GM12878 (cell line): ENCODE measurements around the gene UGT2A3. TPM values are rescaled to one million over a fixed set of nuclear protein-coding genes. Genes with fewer than 3 reads are reported as not detected.

Experiments
- ATAC-seq: fragments of 200-7000 bp; cut with Tn5 transposase; 3 replicates; pipeline ENCODE4 v1.9.1; 2020; ENCODE audit warnings: mild to moderate bottlenecking, moderate library complexity
- BruUV-seq: library from RNA; stranded (reverse); fragments of 400-500 nt; replicated peaks from 2 replicates; lab custom pipeline; 2021; lab: Mats Ljungman, UMichigan
- CTCF ChIA-PET: fragments of 300-600 bp; sonication (Branson Sonifier 250); formaldehyde crosslinking; extraction: SDS; loops from one replicate; lab custom pipeline; 2021; ENCODE audit warnings: inconsistent platforms; lab: Yijun Ruan, JAX
- POLR2A ChIA-PET: fragments of 350-600 bp; formaldehyde crosslinking; extraction: SDS; loops from one replicate; lab custom pipeline; 2021; ENCODE audit warnings: inconsistent platforms; lab: Charles Lee
- RAD21 ChIA-PET: fragments of 300-600 bp; sonication (Branson Sonifier 250); formaldehyde crosslinking; loops from one replicate; lab custom pipeline; 2023; ENCODE audit warnings: antibody characterized with exemption; ENCODE audit not compliant: unreplicated experiment; lab: Charles Lee
- SMC1A ChIA-PET: fragments of 300-600 bp; sonication (Branson Sonifier 250); formaldehyde crosslinking; loops from one replicate; lab custom pipeline; 2023; ENCODE audit not compliant: unreplicated experiment, uncharacterized antibody; lab: Charles Lee
- DNase-seq: peaks from one replicate; pipeline ENCODE4 v3.0.0-alpha.2; 2011; ENCODE audit warnings: low read depth, low spot score
- FAIRE-seq: peaks from 3 replicates; lab custom pipeline; 2011; peaks lifted over from hg19 to GRCh38; lab: Jason Lieb, UNC
- H2AFZ ChIP-seq: 2 replicates; pipeline ENCODE4 v1.6.0; 2011; ENCODE audit warnings: low read depth, low read length, control low read depth; ENCODE audit not compliant: control insufficient read depth
- H3K27ac ChIP-seq: 2 replicates; pipeline ENCODE4 v1.5.1; 2011; ENCODE audit warnings: control low read depth; ENCODE audit not compliant: control insufficient read depth, insufficient read depth
- H3K27me3 ChIP-seq, 2 experiments: replicated peaks in 1 of 2; 2 replicates each; pipeline versions ENCODE4 v1.6.0 to v1.6.1; 2011; ENCODE audit warnings: low read length in 1 of 2; ENCODE audit not compliant: control insufficient read depth in 2 of 2, insufficient read depth in 2 of 2
- H3K36me3 ChIP-seq, 2 experiments: 2 replicates each; pipeline ENCODE4 v1.5.1; 2011; ENCODE audit warnings: low read length in 1 of 2; ENCODE audit not compliant: control insufficient read depth in 2 of 2, insufficient read depth in 2 of 2
- H3K4me1 ChIP-seq: 2 replicates; pipeline ENCODE4 v1.6.1; 2011; ENCODE audit warnings: mild to moderate bottlenecking, low read length, moderate library complexity, mixed read lengths; ENCODE audit not compliant: control insufficient read depth, insufficient read depth
- H3K4me2 ChIP-seq: 2 replicates; pipeline ENCODE4 v1.6.0; 2011; ENCODE audit warnings: control low read depth; ENCODE audit not compliant: control insufficient read depth, insufficient read depth
- H3K4me3 ChIP-seq: fragments of 200-600 bp; sonication (generic); 2 replicates; pipeline ENCODE4 v1.5.1; 2016
- H3K79me2 ChIP-seq: 2 replicates; pipeline ENCODE4 v1.6.0; 2011; ENCODE audit warnings: low read length; ENCODE audit not compliant: control insufficient read depth, insufficient read depth
- H3K9ac ChIP-seq: 2 replicates; pipeline ENCODE4 v1.8.0; 2011; ENCODE audit warnings: low read length, control low read depth, mixed read lengths; ENCODE audit not compliant: control insufficient read depth, insufficient read depth
- H3K9me3 ChIP-seq: replicated peaks from 3 replicates; pipeline ENCODE4 v1.5.1; 2011; ENCODE audit warnings: mild to moderate bottlenecking, low read length; ENCODE audit not compliant: control insufficient read depth, insufficient read depth
- H4K20me1 ChIP-seq: 2 replicates; pipeline ENCODE4 v1.6.0; 2011; ENCODE audit not compliant: control insufficient read depth, insufficient read depth
- CHD2 ChIP-seq: IDR thresholded peaks from 2 replicates; pipeline ENCODE4 v1.6.1; 2011; ENCODE audit warnings: low read depth, low read length, improper control_type of control experiment, borderline replicate concordance
- CHD4 ChIP-seq: fragments of 200-600 bp; sonication (generic); IDR thresholded peaks from 2 replicates; pipeline ENCODE4 v1.6.1; 2016; ENCODE audit warnings: mild to moderate bottlenecking
- HDGF ChIP-seq: fragments of 450-650 bp; IDR thresholded peaks from 2 replicates; pipeline ENCODE4 v1.6.1; 2016; ENCODE audit warnings: antibody characterized with exemption
- NFYA ChIP-seq: IDR thresholded peaks from 2 replicates; pipeline ENCODE4 v1.6.1; 2011; ENCODE audit warnings: low read depth, mild to moderate bottlenecking, low read length, improper control_type of control experiment, borderline replicate concordance
- NR2F1 ChIP-seq: fragments of 450-650 bp; conservative IDR thresholded peaks from 2 replicates; pipeline ENCODE4 v1.6.1; 2017; ENCODE audit warnings: mild to moderate bottlenecking
- PML ChIP-seq: IDR thresholded peaks from 2 replicates; pipeline ENCODE4 v1.6.1; 2012; ENCODE audit warnings: low read length, inconsistent platforms
- POLR2A ChIP-seq: IDR thresholded peaks from 2 replicates; pipeline ENCODE4 v1.6.1; 2011; ENCODE audit warnings: low read depth, mild to moderate bottlenecking, low read length
- POLR2AphosphoS2 ChIP-seq: IDR thresholded peaks from 2 replicates; pipeline ENCODE4 v1.6.1; 2011; ENCODE audit warnings: low read depth, mild to moderate bottlenecking, low read length, improper control_type of control experiment, moderate library complexity
- RB1 ChIP-seq: fragments of 450-650 bp; formaldehyde crosslinking; IDR thresholded peaks from 2 replicates; pipeline ENCODE4 v1.6.1; 2017; ENCODE audit warnings: mild to moderate bottlenecking, borderline replicate concordance
- SIN3A ChIP-seq: IDR thresholded peaks from 2 replicates; pipeline ENCODE4 v1.6.1; 2012; ENCODE audit warnings: low read depth, low read length, improper control_type of control experiment
- SMAD1 ChIP-seq: fragments of 450-650 bp; IDR thresholded peaks from 2 replicates; pipeline ENCODE4 v1.6.1; 2018; ENCODE audit warnings: mild to moderate bottlenecking, low read depth; ENCODE audit not compliant: partially characterized antibody
- SREBF1 ChIP-seq: IDR thresholded peaks from 2 replicates; pipeline ENCODE4 v1.6.1; 2012; ENCODE audit warnings: mild to moderate bottlenecking, low read length
- ZNF622 ChIP-seq: fragments of 450-650 bp; IDR thresholded peaks from 2 replicates; pipeline ENCODE4 v1.6.1; 2017; ENCODE audit warnings: mild to moderate bottlenecking, inconsistent platforms
- WGBS: methylation state at CpG from one replicate; pipeline ENCODE4 v1.1.6; 2016; ENCODE audit warnings: low lambda C conversion rate; ENCODE audit not compliant: insufficient replicate concordance, insufficient coverage; ENCODE audit errors: missing lambda C conversion rate; 5-methylcytosine and 5-hydroxymethylcytosine counted together
- in situ Hi-C: fragments of 300-500 bp; cut with MboI; formaldehyde crosslinking; loops from 9 replicates; pipeline ENCODE4 v1.14.3; 2018; ENCODE audit warnings: mixed read lengths
- intact Hi-C: fragments of 100-400 bp; cut with micrococcal nuclease; formaldehyde crosslinking; loops from one replicate; pipeline ENCODE4 v1.14.2; 2022; ENCODE audit not compliant: unreplicated experiment
- polyA plus RNA-seq, 11 experiments: library from polyadenylated mRNA; depleted of rRNA in 4 of 11; unstranded in 6 of 11; stranded (reverse) in 5 of 11; fragments of >200 nt; fragmentation: Nextera tagmentation in 4 of 11; fragmentation: Illumina TruSeq in 1 of 11; extraction: Ambion mirVana in 4 of 11; extraction: Trizol in 1 of 11; gene quantifications; 1 replicate in 1 of 11; 2 replicates in 10 of 11; pipeline versions ENCODE4 v1.2.1 to v1.2.3, GENCODE V29; 2011 to 2016; ENCODE audit warnings: inconsistent platforms in 2 of 11, missing spikeins in 2 of 11, low read depth in 1 of 11
- total RNA-seq, 4 experiments: library from RNA; depleted of rRNA in 3 of 4; stranded (reverse); fragments of >200 nt in 3 of 4; fragmentation: Illumina TruSeq in 1 of 4; extraction: Trizol in 1 of 4; gene quantifications; 2 replicates each; pipeline versions ENCODE4 v1.2.1 to v1.2.3, GENCODE V29; 2013 to 2021
- TF ChIP-seq, protein P1 (sequence below): IDR thresholded peaks from 2 replicates; pipeline ENCODE4 v1.6.1; 2012; ENCODE audit warnings: improper control_type of control experiment, low read depth, low read length; ENCODE audit not compliant: insufficient replicate concordance
- TF ChIP-seq, protein P2 (sequence below): fragments of 450-650 bp; IDR thresholded peaks from 2 replicates; pipeline ENCODE4 v1.6.1; 2017; ENCODE audit warnings: mild to moderate bottlenecking, low read depth, inconsistent platforms; ENCODE audit not compliant: poor library complexity, severe bottlenecking
- TF ChIP-seq, protein P3 (sequence below): fragments of 450-650 bp; IDR thresholded peaks from 2 replicates; pipeline ENCODE4 v1.6.1; 2016; ENCODE audit warnings: mild to moderate bottlenecking

The UGT2A3 gene
- total and polyA plus RNA-seq, 10 of the 15 experiments (the other 5 are each of a cell fraction or from before 2014, with no cell fraction given) = 0.04 to 0.18 (median 0.09) TPM; not detected in 2

DNA sequence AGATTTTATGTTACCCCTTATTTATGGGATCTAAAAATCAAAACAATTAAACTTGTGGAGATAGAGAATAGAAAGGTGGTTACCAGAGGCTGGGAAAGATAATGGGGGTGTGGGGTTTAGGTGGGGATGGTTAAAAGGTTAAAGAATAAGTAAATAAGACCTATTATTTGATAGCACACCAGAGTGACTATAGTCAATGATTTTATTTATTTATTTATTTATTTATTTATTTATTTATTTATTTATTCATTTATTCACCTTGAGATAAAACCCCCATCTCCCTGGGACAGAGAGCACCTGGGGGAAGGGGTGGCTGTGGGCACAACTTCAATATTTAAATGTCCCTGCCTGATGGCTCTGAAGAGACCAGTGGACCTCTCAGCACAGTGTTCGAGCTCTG lies 66.1 kb downstream of the UGT2A3 start (continued):
- TF ChIP-seq, protein P1, sequence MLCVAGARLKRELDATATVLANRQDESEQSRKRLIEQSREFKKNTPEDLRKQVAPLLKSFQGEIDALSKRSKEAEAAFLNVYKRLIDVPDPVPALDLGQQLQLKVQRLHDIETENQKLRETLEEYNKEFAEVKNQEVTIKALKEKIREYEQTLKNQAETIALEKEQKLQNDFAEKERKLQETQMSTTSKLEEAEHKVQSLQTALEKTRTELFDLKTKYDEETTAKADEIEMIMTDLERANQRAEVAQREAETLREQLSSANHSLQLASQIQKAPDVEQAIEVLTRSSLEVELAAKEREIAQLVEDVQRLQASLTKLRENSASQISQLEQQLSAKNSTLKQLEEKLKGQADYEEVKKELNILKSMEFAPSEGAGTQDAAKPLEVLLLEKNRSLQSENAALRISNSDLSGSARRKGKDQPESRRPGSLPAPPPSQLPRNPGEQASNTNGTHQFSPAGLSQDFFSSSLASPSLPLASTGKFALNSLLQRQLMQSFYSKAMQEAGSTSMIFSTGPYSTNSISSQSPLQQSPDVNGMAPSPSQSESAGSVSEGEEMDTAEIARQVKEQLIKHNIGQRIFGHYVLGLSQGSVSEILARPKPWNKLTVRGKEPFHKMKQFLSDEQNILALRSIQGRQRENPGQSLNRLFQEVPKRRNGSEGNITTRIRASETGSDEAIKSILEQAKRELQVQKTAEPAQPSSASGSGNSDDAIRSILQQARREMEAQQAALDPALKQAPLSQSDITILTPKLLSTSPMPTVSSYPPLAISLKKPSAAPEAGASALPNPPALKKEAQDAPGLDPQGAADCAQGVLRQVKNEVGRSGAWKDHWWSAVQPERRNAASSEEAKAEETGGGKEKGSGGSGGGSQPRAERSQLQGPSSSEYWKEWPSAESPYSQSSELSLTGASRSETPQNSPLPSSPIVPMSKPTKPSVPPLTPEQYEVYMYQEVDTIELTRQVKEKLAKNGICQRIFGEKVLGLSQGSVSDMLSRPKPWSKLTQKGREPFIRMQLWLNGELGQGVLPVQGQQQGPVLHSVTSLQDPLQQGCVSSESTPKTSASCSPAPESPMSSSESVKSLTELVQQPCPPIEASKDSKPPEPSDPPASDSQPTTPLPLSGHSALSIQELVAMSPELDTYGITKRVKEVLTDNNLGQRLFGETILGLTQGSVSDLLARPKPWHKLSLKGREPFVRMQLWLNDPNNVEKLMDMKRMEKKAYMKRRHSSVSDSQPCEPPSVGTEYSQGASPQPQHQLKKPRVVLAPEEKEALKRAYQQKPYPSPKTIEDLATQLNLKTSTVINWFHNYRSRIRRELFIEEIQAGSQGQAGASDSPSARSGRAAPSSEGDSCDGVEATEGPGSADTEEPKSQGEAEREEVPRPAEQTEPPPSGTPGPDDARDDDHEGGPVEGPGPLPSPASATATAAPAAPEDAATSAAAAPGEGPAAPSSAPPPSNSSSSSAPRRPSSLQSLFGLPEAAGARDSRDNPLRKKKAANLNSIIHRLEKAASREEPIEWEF = no peak
- TF ChIP-seq CHD4 = no peak
- TF ChIP-seq RB1 = no peak

DNA sequence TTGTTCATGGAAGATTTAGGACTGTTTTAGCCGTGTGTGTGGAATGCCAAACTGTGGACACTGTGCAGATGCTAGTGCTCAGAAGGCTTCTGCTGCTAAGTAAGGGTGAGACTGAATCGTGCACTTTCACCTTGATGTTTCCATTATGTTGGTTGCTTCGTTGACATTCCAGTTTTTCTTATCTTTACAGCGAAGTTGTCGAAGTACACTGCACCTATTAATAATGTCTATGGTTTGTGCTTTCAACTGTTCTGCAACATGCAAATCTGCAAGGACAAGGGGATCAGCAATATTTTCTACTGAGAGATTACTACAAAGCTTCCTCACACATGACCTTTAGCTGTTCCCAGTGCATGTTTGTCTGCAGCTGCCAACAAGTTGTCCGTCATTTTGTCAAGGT lies 67.7 kb downstream of the UGT2A3 start:
- H4K20me1 ChIP-seq = no peaks in the 10 kb centered on the region
- H3K27ac ChIP-seq = no peak overlapping the region
- SMC1A ChIA-PET = interaction anchor here (0.9 to 1.9 kb wide), 3 partner anchors 10 to 141 kb away, joined by 3 to 9 read pairs (median 3); no protein-coding TSS in a partner anchor
- no TSS peak for BruUV-seq
- in situ Hi-C loops (no loop called here), intact Hi-C loops (no loop called here)
- FAIRE-seq (no peak), ATAC-seq (no peak), DNase-seq (no peak)
- WGBS = 33% methylated on average over 6 of the region's 6 CpGs
- no peak overlapping the region for H2AFZ ChIP-seq
- no peak overlapping the region for H3K4me3 ChIP-seq
- no peaks in the 10 kb centered on the region for H3K79me2 ChIP-seq
- POLR2A ChIA-PET = no interaction called here
- H3K9me3 ChIP-seq = no peaks in the 10 kb centered on the region
- H3K36me3 ChIP-seq = no peaks in the 10 kb centered on the region
- H3K4me1 ChIP-seq = no peaks in the 10 kb centered on the region
- H3K27me3 ChIP-seq = no peaks in the 10 kb centered on the region
- CTCF ChIA-PET = no interaction called here
- no peak overlapping the region for H3K9ac ChIP-seq
- RAD21 ChIA-PET = interaction anchor here (1.3 kb wide), 1 partner anchor 286 kb away, joined by 3 read pairs; no protein-coding TSS in a partner anchor
- no peak overlapping the region for H3K4me2 ChIP-seq
- TF ChIP-seq NFYA (no peak), POLR2A (no peak), CHD2 (no peak), POLR2AphosphoS2 (no peak), SREBF1 (no peak), HDGF (no peak), SMAD1 (no peak), SIN3A (no peak), NR2F1 (no peak), ZNF622 (no peak), PML (no peak)
- TF ChIP-seq, protein P2, sequence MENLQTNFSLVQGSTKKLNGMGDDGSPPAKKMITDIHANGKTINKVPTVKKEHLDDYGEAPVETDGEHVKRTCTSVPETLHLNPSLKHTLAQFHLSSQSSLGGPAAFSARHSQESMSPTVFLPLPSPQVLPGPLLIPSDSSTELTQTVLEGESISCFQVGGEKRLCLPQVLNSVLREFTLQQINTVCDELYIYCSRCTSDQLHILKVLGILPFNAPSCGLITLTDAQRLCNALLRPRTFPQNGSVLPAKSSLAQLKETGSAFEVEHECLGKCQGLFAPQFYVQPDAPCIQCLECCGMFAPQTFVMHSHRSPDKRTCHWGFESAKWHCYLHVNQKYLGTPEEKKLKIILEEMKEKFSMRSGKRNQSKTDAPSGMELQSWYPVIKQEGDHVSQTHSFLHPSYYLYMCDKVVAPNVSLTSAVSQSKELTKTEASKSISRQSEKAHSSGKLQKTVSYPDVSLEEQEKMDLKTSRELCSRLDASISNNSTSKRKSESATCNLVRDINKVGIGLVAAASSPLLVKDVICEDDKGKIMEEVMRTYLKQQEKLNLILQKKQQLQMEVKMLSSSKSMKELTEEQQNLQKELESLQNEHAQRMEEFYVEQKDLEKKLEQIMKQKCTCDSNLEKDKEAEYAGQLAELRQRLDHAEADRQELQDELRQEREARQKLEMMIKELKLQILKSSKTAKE = no peak
- TF ChIP-seq, protein P3, sequence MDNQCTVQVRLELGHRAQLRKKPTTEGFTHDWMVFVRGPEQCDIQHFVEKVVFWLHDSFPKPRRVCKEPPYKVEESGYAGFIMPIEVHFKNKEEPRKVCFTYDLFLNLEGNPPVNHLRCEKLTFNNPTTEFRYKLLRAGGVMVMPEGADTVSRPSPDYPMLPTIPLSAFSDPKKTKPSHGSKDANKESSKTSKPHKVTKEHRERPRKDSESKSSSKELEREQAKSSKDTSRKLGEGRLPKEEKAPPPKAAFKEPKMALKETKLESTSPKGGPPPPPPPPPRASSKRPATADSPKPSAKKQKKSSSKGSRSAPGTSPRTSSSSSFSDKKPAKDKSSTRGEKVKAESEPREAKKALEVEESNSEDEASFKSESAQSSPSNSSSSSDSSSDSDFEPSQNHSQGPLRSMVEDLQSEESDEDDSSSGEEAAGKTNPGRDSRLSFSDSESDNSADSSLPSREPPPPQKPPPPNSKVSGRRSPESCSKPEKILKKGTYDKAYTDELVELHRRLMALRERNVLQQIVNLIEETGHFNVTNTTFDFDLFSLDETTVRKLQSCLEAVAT = no peak
